Occipital lobe (tissue), 2 donors: ENCODE data around the gene TEX14. TPM values are rescaled to one million over a fixed set of nuclear protein-coding genes. Genes with fewer than 3 reads are reported as not detected.
A peak's percentile ranks its signal among the peaks of the same experiment; 100 is the strongest.
"Not testable (repeated sequence)": the region's sequence is repeated elsewhere in the genome, so short reads cannot be mapped to it uniquely, and the experiment has no call there.

Experiments used
- DNase-seq: peaks from one replicate; lab custom pipeline; 2025; lab: John Stamatoyannopoulos, UW
- total RNA-seq: library from RNA; depleted of rRNA; stranded (reverse); fragments of >200 nt; gene quantifications from one replicate; pipeline ENCODE4 v1.2.3, GENCODE V29; 2014

The TEX14 gene
- total RNA-seq, 1 donor from 2014 or later: 0.31 TPM

GRCh38 chr17:58611331-58611730 is 80.5 kb downstream of the TEX14 start:
- no peak for DNase-seq

- no peak for DNase-seq
Measured at GRCh38 chr17:58606934-58607333, 84.9 kb downstream of the TEX14 start.

DNA sequence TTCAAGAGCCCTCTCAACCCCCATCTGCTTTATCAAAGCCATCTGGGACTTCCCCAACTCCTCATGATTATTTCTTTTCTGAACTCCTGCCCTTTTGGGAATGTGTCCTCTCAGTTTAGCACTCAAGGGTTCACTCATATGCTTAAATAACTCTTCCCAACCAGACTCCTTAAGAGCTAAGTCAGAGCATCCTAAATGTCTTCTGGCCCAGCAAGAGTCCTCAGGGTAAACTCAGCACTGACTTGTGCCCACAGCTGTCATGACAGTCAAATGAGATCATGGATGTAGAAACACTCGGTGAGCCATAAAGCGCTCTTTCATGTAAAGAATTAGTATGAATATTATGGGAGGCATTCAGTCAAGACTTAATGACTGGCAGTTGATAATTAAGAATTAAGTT is 85.9 kb downstream of the TEX14 start:
- DNase-seq: no peak

GRCh38 chr17:58605470-58605869 is 86.4 kb downstream of the TEX14 start:
- no peak for DNase-seq

- no peak for DNase-seq
Measured at GRCh38 chr17:58601976-58602375, 89.9 kb downstream of the TEX14 start.

- DNase-seq: no peak
Measured at GRCh38 chr17:58597371-58597770, 94.5 kb downstream of the TEX14 start.

DNA sequence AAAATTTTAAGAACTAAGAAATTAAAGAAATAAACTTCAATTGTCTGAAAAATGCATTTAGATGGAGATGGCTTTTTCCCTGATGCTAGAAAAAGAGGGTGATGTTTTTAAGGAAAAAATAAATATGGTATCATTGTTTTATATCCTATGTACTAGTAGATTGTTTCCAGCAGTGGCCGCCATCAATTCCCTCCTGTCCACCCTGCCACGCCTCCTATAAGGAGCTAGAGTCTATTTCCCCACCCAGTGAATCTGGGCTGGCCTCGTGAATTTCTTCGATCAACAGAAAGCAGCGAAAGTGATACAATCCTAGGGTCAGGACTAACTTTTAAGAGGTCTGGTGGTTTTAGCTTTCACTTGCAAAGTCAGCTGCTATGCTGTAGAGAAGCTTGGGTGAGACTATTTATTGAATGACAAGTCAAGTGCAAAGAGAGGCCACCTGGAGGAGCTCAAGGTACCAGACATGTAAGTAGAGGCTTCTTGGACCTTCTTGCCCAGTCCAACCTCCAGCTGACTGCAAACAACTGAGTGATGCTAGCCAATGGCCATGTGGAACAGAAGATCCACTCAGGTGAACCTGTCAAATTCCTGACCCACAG is 96.6 kb downstream of the TEX14 start:
- DNase-seq: no peak

GRCh38 chr17:58593123-58593522 is 98.7 kb downstream of the TEX14 start:
- DNase-seq: no peak

DNA sequence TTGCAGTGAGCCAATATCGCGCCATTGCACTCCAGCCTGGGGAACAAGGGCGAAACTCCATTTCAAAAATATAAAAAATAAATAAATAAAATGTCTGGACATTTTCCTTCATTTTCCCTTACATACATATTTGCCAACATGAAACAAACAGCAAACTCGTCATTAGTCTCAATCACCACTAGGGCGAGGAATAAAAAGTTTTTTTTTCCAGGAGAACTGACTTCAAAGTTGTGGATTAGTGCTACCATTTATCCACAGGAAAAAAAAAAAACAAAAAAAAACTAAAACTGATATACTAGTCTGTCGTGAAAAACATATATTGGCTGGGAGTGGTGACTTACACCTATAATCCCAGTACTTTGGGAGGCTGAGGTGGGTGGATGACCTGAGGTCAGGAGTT is 100.4 kb downstream of the TEX14 start:
- DNase-seq: no peak

- no peak for DNase-seq
Measured at GRCh38 chr17:58590377-58590776, 101.5 kb downstream of the TEX14 start.

DNA sequence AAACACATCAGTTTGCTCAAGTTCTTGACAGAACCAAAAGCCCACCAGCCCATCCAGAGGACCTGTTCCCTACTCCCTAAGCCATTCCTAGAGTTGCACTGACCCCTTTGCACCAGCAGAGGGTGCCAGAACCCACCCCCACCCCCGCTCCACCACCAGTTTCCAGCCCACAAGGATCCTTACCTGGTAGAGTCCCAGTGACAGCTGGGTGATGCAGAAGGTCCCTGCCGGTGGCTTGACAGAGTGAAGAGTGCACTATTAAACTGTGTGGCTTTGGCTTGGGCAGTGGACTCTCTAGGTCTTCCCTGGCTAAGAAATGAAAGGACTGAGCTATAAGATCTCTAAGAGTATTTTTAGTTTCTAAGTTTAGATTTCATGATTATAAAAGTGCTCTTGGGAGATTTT is 104.1 kb downstream of the TEX14 start:
- DNase-seq: peak; percentile 20

DNA sequence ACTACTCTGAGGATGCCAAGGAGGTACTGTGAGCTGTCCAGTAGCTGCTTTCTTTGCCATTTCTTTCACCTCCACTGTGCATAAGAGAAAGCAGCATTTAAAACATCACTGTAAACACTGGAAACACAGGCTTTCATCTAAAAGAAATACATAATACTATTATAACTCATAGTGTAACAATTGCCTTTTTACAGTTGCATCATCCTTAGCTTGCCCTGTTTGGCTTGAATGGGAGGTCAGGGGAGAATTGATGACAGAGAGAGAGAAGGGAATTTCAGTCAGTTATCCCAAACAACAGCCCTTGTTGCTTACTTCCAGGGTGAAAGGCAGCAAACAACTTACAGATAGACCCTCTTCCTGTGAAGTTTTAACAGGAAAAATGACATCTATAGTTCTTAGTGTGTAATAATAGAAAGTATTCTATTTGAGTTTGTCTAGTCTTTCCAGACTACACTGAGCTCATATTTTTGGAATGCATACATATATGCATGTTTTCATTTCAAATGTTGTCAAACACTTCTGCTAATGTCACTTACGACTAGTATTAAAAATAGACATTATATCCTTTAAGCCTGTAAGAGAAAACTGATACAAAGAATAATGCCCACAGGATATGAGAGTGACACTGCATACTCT is 105.7 kb downstream of the TEX14 start:
- DNase-seq: no peak

DNA sequence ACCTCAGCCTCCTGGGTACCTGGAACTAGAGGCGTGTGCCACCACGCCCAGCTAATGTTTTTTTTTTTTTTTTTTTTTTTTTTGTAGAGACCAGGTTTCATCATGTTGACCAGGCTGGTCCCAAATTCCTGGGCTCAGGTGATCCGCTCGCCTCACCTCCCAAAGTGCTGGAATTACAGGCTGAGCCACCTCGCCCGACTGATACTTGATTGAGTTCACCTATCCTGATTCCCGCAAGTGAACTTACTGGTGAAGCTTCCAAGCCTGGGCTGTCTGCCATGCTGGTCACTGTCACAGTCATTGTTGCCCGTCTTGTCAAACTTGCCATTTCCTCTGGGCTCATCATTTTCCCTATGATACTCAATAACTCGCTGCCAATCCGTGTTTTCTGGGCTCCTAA is 106.3 kb downstream of the TEX14 start:
- DNase-seq: no peak

DNA sequence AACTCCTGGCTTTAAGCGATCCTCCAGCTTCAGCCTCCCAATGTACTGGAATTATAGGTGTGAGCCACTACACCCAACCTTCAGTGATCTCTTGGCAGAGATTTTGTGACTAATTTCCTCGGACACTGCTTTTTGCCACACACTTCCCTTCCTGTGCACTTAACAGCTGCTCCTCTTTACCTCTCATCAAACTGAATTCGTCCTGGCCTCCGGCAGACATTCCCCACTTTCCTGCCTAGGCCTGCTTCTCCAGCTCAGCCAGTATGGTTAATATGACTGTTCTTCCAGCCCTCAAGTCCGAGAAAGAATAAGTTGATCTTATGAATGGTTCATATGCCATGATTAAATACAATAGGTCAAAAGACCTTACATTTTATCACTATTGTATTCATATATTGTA is 108.4 kb downstream of the TEX14 start:
- no peak for DNase-seq

DNA sequence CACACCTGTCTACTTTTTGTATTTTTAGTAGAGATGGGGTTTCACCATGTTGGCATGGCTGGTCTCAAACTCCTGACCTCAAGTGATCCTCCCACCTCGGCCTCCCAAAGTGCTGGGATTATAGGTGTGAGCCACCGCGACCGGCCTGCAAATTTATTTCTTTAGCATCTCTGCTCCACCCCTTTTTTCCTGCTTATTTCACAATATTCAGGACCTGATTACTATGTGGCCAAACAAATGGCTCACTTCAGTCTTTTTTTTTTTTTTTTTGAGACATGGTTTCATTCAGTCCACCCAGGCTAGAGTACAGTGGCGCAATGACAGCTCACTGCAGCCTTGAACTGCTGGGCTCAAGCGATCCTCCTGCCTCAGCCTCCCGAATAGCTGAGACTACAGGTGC is 109.1 kb downstream of the TEX14 start:
- not testable (repeated sequence) for DNase-seq

DNA sequence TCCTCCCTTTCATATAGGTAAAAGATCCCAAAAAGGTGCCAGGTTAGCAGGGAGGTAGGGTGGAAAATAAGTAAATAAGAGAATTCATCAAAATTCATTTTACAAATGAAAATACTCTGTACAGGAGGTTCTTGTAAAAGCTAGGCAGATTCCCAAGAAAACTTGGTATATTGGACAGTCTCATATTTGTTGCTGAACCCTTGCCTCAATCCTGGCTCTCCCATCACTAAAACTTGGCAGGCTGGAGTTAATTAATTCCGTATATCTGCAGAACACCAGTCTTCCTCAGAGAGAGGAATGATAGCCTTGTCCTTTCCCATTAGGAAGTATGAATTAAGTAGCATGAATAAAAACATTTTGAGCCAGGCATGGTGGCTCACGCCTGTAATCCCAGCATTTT is 111.2 kb downstream of the TEX14 start:
- DNase-seq: no peak

GRCh38 chr17:58577696-58578095 is 114.1 kb downstream of the TEX14 start:
- DNase-seq: peak; percentile 44

DNA sequence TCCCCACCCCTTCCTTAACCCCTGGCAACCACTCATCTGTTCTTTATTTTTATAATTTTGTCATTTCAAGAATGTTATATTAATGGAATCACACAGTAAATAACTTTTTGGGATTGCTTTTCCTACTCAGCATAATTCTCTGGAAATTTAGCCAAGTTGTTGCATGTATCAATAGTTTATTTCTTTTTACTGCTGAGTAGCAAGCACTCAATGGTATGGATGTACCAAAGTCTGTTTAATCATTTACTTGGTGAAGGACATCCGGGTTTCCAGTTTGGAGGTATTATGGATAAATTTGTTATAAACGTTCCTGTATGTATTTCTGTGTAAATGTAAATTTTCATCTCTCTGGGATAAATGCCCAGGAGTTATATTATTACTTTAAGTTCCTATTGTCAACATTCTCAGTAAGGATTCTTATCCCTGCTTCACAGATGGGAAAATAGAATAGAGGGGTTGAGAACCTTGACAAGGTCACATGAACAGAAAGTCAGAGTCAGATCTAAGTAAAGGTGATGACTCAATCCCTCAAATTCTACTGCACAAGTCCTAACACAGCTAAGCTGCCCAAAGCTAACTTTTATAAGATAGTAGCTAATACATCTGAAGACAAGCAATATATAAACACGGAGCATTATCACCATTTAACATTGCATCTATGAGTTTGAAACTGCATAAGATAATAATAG is 115.0 kb downstream of the TEX14 start:
- DNase-seq: no peak

DNA sequence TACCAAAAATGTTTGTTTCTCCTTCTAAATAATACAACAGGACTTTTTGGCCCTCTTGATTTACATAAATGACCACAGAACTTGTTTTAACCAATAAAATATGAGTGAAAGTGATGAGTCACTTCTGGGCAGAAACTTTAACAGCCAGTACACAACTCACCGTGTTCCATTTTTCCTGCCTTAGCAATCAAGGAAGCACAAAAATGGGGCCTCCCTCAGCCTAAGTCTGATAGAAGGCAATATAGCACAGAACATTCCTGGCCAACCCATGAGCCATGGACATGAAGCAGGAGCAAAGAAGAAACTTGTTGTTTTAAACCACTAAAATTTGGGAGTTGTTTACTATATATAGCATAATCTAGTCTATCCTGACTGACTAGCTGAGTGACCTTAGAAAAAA is 116.3 kb downstream of the TEX14 start:
- no peak for DNase-seq

- DNase-seq: no peak
Measured at GRCh38 chr17:58574025-58574424, 117.8 kb downstream of the TEX14 start.

- DNase-seq: no peak
Measured at GRCh38 chr17:58572846-58573245, 119.0 kb downstream of the TEX14 start.

GRCh38 chr17:58570758-58571157 is 121.1 kb downstream of the TEX14 start:
- DNase-seq: no peak

DNA sequence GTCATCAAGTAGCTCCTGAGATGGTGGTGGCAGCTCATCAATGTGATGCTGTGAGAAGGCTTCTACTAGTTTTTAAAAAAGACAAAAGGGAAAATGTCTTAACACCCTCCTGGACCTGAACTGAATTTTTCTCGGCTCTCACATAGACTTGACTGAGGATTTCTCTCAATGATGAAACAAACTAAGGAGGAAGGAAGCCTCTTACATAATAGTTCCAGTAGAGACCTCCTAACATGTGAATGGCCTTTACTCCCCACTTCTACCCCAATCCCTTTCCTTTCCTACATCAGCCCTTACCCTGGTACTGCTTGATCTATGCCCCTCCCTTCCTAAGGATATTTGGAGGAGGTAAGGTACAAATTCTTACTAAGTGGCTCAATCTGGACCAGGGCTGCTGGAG is 122.6 kb downstream of the TEX14 start:
- no peak for DNase-seq
